H9 (cell line): ENCODE data around the gene ALCAM. TPM values are rescaled to one million over a fixed set of nuclear protein-coding genes. Genes with fewer than 3 reads are reported as not detected.

Experiments used
- DNase-seq: peaks from one replicate; pipeline ENCODE4 v3.0.0-alpha.2; 2017
- H2AFZ ChIP-seq: one replicate; pipeline ENCODE4 v1.6.1; 2013; ENCODE audit warnings: mild to moderate bottlenecking, low read length, control low read depth, moderate library complexity
- H2AK5ac ChIP-seq: 2 replicates; pipeline ENCODE4 v1.6.1; 2013; ENCODE audit warnings: low read length, control low read depth, mixed read lengths; ENCODE audit not compliant: insufficient read length
- H2BK120ac ChIP-seq: one replicate; pipeline ENCODE4 v1.6.1; 2013; ENCODE audit warnings: low read depth, mild to moderate bottlenecking, low read length, control low read depth, inconsistent platforms; ENCODE audit not compliant: poor library complexity, severe bottlenecking
- H2BK12ac ChIP-seq: 2 replicates; pipeline ENCODE4 v1.6.1; 2013; ENCODE audit warnings: low read length, control low read depth, mixed read lengths, low read depth; ENCODE audit not compliant: insufficient read length
- H2BK15ac ChIP-seq: 2 replicates; pipeline ENCODE4 v1.6.1; 2013; ENCODE audit warnings: low read depth, low read length, control low read depth
- H2BK20ac ChIP-seq: one replicate; pipeline ENCODE4 v1.6.1; 2013; ENCODE audit warnings: low read depth, mild to moderate bottlenecking, low read length, control low read depth, inconsistent platforms; ENCODE audit not compliant: poor library complexity, severe bottlenecking
- H2BK5ac ChIP-seq: 2 replicates; pipeline ENCODE4 v1.6.1; 2013; ENCODE audit warnings: low read length, control low read depth, mixed read lengths; ENCODE audit not compliant: insufficient read length
- H3K14ac ChIP-seq: 2 replicates; pipeline ENCODE4 v1.6.1; 2013; ENCODE audit warnings: low read length, control low read depth; ENCODE audit not compliant: insufficient read depth
- H3K18ac ChIP-seq: 2 replicates; pipeline ENCODE4 v1.6.1; 2013; ENCODE audit warnings: low read depth, mild to moderate bottlenecking, mixed read lengths, low read length, control low read depth; ENCODE audit not compliant: insufficient read length
- H3K23ac ChIP-seq: 2 replicates; pipeline ENCODE4 v1.6.1; 2013; ENCODE audit warnings: low read length, control low read depth, mixed read lengths, low read depth; ENCODE audit not compliant: insufficient read length
- H3K23me2 ChIP-seq: 2 replicates; pipeline ENCODE4 v1.6.1; 2013; ENCODE audit warnings: low read depth, mild to moderate bottlenecking, mixed read lengths, low read length, control low read depth; ENCODE audit not compliant: insufficient read length, poor library complexity, severe bottlenecking
- H3K27ac ChIP-seq: 2 replicates; pipeline ENCODE4 v1.5.1; 2013; ENCODE audit warnings: low read length, control low read depth, mixed read lengths, low read depth; ENCODE audit not compliant: insufficient read length
- H3K27me3 ChIP-seq: 2 replicates; pipeline ENCODE4 v1.6.1; 2013; ENCODE audit warnings: low read length, control low read depth, inconsistent platforms; ENCODE audit not compliant: insufficient read depth
- H3K4ac ChIP-seq: 2 replicates; pipeline ENCODE4 v1.6.1; 2013; ENCODE audit warnings: low read depth, mild to moderate bottlenecking, control low read depth, inconsistent platforms, low read length, moderate library complexity
- H3K4me1 ChIP-seq: 2 replicates; pipeline ENCODE4 v1.6.1; 2013; ENCODE audit warnings: low read length, control low read depth, inconsistent platforms; ENCODE audit not compliant: insufficient read depth
- H3K4me2 ChIP-seq: 2 replicates; pipeline ENCODE4 v1.6.1; 2013; ENCODE audit warnings: low read length, control low read depth, mixed read lengths; ENCODE audit not compliant: insufficient read length, insufficient read depth
- H3K56ac ChIP-seq: 2 replicates; pipeline ENCODE4 v1.6.1; 2013; ENCODE audit warnings: low read depth, mild to moderate bottlenecking, mixed read lengths, low read length, control low read depth; ENCODE audit not compliant: insufficient read length
- H3K79me1 ChIP-seq: 2 replicates; pipeline ENCODE4 v1.6.1; 2013; ENCODE audit warnings: low read depth, mild to moderate bottlenecking, moderate library complexity, low read length, control low read depth, inconsistent platforms; ENCODE audit not compliant: insufficient read depth, poor library complexity, severe bottlenecking
- H3K79me2 ChIP-seq: 2 replicates; pipeline ENCODE4 v1.6.1; 2013; ENCODE audit warnings: low read length, control low read depth, inconsistent platforms; ENCODE audit not compliant: insufficient read depth
- H3K9ac ChIP-seq: 2 replicates; pipeline ENCODE4 v1.6.1; 2013; ENCODE audit warnings: low read length, control low read depth, mixed read lengths; ENCODE audit not compliant: insufficient read length; ENCODE audit errors: extremely low read depth
- H3K9me3 ChIP-seq: one replicate; pipeline ENCODE4 v1.6.1; 2013; ENCODE audit warnings: low read depth, low read length, inconsistent platforms; ENCODE audit not compliant: control insufficient read depth
- H3T11ph ChIP-seq: one replicate; pipeline ENCODE4 v1.6.1; 2013; ENCODE audit warnings: mild to moderate bottlenecking, low read length, control low read depth, inconsistent platforms
- H4K20me1 ChIP-seq: one replicate; pipeline ENCODE4 v1.6.1; 2013; ENCODE audit not compliant: control insufficient read depth, insufficient read length, insufficient read depth
- H4K5ac ChIP-seq: 2 replicates; pipeline ENCODE4 v1.6.1; 2013; ENCODE audit warnings: low read depth, mild to moderate bottlenecking, mixed read lengths, low read length, control low read depth; ENCODE audit not compliant: insufficient read length
- H4K8ac ChIP-seq: replicated peaks from 2 replicates; pipeline ENCODE4 v1.6.1; 2013; ENCODE audit warnings: low read length, control low read depth, mixed read lengths, low read depth; ENCODE audit not compliant: insufficient read length
- H4K91ac ChIP-seq: 2 replicates; pipeline ENCODE4 v1.6.1; 2013; ENCODE audit warnings: low read depth, mild to moderate bottlenecking, moderate library complexity, mixed read lengths, low read length, control low read depth; ENCODE audit not compliant: insufficient read length
- H3K27ac Mint-ChIP-seq, 3 experiments: 2 replicates in 2 of 3; 3 replicates in 1 of 3; pipeline ENCODE4 v1.8.0; 2020 to 2021; ENCODE audit warnings: mixed read lengths in 3 of 3, mild to moderate bottlenecking in 1 of 3, moderate library complexity in 1 of 3
- H3K27me3 Mint-ChIP-seq: 2 replicates; pipeline ENCODE4 v1.8.0; 2021; ENCODE audit warnings: low read depth, mild to moderate bottlenecking, moderate library complexity, mixed read lengths
- H3K36me3 Mint-ChIP-seq, 3 experiments: 2 replicates in 2 of 3; 3 replicates in 1 of 3; pipeline ENCODE4 v1.8.0; 2020 to 2021; ENCODE audit warnings: low read depth in 3 of 3, mixed read lengths in 3 of 3; ENCODE audit not compliant: insufficient read depth in 1 of 3
- H3K4me1 Mint-ChIP-seq, 2 experiments: 2 replicates each; pipeline ENCODE4 v1.8.0; 2020; ENCODE audit warnings: mixed read lengths in 2 of 2
- H3K4me3 Mint-ChIP-seq, 2 experiments: 2 replicates in 1 of 2; 3 replicates in 1 of 2; pipeline ENCODE4 v1.8.0; 2020 to 2021; ENCODE audit warnings: mild to moderate bottlenecking in 2 of 2, mixed read lengths in 2 of 2, moderate library complexity in 1 of 2
- H3K9me3 Mint-ChIP-seq, 2 experiments: 2 replicates in 1 of 2; 3 replicates in 1 of 2; pipeline ENCODE4 v1.8.0; 2020; ENCODE audit warnings: mild to moderate bottlenecking in 2 of 2, mixed read lengths in 2 of 2, moderate library complexity in 1 of 2
- WGBS: extraction: QIAGEN DNeasy Blood & Tissue Kit; methylation state at CpG from one replicate; pipeline ENCODE4 v1.1.7; 2013; ENCODE audit warnings: missing lambda C conversion rate, low lambda C conversion rate, mixed read lengths; ENCODE audit not compliant: insufficient read length; ENCODE audit errors: extremely low coverage; 5-methylcytosine and 5-hydroxymethylcytosine counted together
- total RNA-seq: library from RNA; stranded (reverse); gene quantifications from 2 replicates; pipeline ENCODE4 v1.2.1, GENCODE V29; 2021
- TF ChIP-seq, protein P1 (sequence below): fragments of 200-600 bp; sonication (generic); conservative IDR thresholded peaks from 3 replicates; pipeline ENCODE4 v1.8.0; 2021; ENCODE audit warnings: antibody characterized with exemption, mild to moderate bottlenecking

The ALCAM gene
- total RNA-seq, 1 experiment from 2014 or later = 43.7 TPM

DNA sequence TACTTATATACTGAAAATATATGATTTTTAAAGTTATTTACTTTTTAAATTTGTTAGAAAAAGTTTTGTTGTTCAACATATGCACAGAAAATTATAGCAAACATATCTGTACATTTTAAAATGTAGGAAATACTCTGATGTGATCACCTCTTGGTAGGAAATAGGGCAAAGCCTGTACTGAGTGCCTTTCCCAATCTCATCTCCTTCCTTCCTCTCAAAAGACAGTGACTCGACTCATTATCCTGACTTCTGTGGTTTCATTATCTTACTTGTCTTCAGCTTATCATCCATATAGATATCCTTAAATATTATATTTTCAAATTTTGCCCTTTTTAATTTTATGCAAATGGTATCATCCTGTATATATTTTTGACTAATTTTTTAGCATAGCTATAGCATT is 18.4 kb upstream of the ALCAM start:
- Mint-ChIP-seq H3K4me1 (0 out of 4 replicates have a peak, but pooled peaks cover 0 to under 1% of the 10 kb centered on the region in 2 experiments), H3K9me3 (no peaks in the 10 kb centered on the region; a peak in 1 of 5 replicates), H3K36me3 (no peaks in the 10 kb centered on the region), H3K27ac (no peak overlapping the region), H3K27me3 (peaks cover 9% of the 10 kb centered on the region), H3K4me3 (no peak overlapping the region)
- Histone ChIP-seq H3K9me3 (no peaks in the 10 kb centered on the region), H4K20me1 (no peaks in the 10 kb centered on the region), H4K91ac (no peak overlapping the region), H4K8ac (no peak overlapping the region), H3K14ac (no peak overlapping the region), H3K9ac (no peak overlapping the region), H3K18ac (no peak overlapping the region), H3K27me3 (no peaks in the 10 kb centered on the region), H2AK5ac (no peak overlapping the region), H3K56ac (no peak overlapping the region), H2BK20ac (no peak overlapping the region), H2BK5ac (no peak overlapping the region), H3K79me2 (no peaks in the 10 kb centered on the region), H2BK120ac (no peak overlapping the region), H2BK12ac (no peak overlapping the region), H4K5ac (no peak overlapping the region), H3K23ac (no peak overlapping the region), H3K4ac (no peak overlapping the region), H3K23me2 (no peaks in the 10 kb centered on the region), H2AFZ (no peak overlapping the region), H3K4me2 (no peak overlapping the region), H3K79me1 (no peaks in the 10 kb centered on the region), H3K27ac (no peak overlapping the region), H3K4me1 (no peaks in the 10 kb centered on the region), H3T11ph (no peak overlapping the region), H2BK15ac (no peak overlapping the region)
- DNase-seq = no peak
- TF ChIP-seq, protein P1, sequence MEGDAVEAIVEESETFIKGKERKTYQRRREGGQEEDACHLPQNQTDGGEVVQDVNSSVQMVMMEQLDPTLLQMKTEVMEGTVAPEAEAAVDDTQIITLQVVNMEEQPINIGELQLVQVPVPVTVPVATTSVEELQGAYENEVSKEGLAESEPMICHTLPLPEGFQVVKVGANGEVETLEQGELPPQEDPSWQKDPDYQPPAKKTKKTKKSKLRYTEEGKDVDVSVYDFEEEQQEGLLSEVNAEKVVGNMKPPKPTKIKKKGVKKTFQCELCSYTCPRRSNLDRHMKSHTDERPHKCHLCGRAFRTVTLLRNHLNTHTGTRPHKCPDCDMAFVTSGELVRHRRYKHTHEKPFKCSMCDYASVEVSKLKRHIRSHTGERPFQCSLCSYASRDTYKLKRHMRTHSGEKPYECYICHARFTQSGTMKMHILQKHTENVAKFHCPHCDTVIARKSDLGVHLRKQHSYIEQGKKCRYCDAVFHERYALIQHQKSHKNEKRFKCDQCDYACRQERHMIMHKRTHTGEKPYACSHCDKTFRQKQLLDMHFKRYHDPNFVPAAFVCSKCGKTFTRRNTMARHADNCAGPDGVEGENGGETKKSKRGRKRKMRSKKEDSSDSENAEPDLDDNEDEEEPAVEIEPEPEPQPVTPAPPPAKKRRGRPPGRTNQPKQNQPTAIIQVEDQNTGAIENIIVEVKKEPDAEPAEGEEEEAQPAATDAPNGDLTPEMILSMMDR = no peak
- no CpG with 5 or more reads among the region's 1 CpG for WGBS
